CD14-positive monocyte (primary cell): Measurements from ENCODE around the gene PCGF5. TPM values are rescaled to one million over a fixed set of nuclear protein-coding genes. Genes with fewer than 3 reads are reported as not detected.

ENCODE experiments used
- DNase-seq, 3 donors: peaks; one replicate each; pipeline ENCODE4 v3.0.0-alpha.2; 2011 to 2022
- H2AFZ ChIP-seq: 2 replicates; pipeline ENCODE4 v1.6.0; 2012; ENCODE audit warnings: mild to moderate bottlenecking, low read depth, low read length, inconsistent platforms; ENCODE audit not compliant: insufficient read depth, poor library complexity, severe bottlenecking
- H3K27ac ChIP-seq, 2 donors: 1 replicate in 1 of 2; 2 replicates in 1 of 2; pipeline ENCODE4 v1.5.1; 2012 to 2013; ENCODE audit warnings: low read length in 2 of 2, control low read depth in 1 of 2, inconsistent platforms in 1 of 2, low read depth in 1 of 2, mild to moderate bottlenecking in 1 of 2
- H3K27me3 ChIP-seq, 2 donors: one replicate each; pipeline versions ENCODE4 v1.6.0 to v1.6.1; 2011 to 2013; ENCODE audit warnings: low read length in 2 of 2; ENCODE audit not compliant: control insufficient read depth in 2 of 2, insufficient read depth in 2 of 2
- H3K36me3 ChIP-seq, 2 donors: replicated peaks in 1 of 2; 1 replicate in 1 of 2; 2 replicates in 1 of 2; pipeline versions ENCODE4 v1.5.1 to v1.6.1; 2012 to 2013; ENCODE audit warnings: low read length in 2 of 2, control low read depth in 1 of 2, inconsistent platforms in 1 of 2, mild to moderate bottlenecking in 1 of 2; ENCODE audit not compliant: insufficient read depth in 2 of 2, control insufficient read depth in 1 of 2
- H3K4me1 ChIP-seq, 2 donors: 1 replicate in 1 of 2; 2 replicates in 1 of 2; pipeline versions ENCODE4 v1.5.1 to v1.6.1; 2012 to 2013; ENCODE audit warnings: low read length in 2 of 2, control low read depth in 1 of 2, inconsistent platforms in 1 of 2, mild to moderate bottlenecking in 1 of 2, moderate library complexity in 1 of 2; ENCODE audit not compliant: insufficient read depth in 2 of 2, control insufficient read depth in 1 of 2
- H3K4me2 ChIP-seq: replicated peaks from 2 replicates; pipeline ENCODE3; 2012; ENCODE audit warnings: low read length, moderate library complexity, mild to moderate bottlenecking; ENCODE audit not compliant: poor library complexity, severe bottlenecking; ENCODE audit errors: extremely low read depth
- H3K4me3 ChIP-seq, 3 experiments: fragments of 200-600 bp in 1 of 3; sonication (generic) in 1 of 3; replicated peaks in 1 of 3; 1 replicate in 2 of 3; 2 replicates in 1 of 3; pipeline ENCODE4 v1.5.1; 2011 to 2013; ENCODE audit warnings: low read length in 3 of 3, mild to moderate bottlenecking in 3 of 3, control low read depth in 2 of 3, low read depth in 2 of 3, inconsistent platforms in 1 of 3, moderate library complexity in 1 of 3
- H3K79me2 ChIP-seq: 2 replicates; pipeline ENCODE4 v1.6.0; 2012; ENCODE audit warnings: mild to moderate bottlenecking, control low read depth, inconsistent platforms, low read length, moderate library complexity; ENCODE audit not compliant: insufficient read depth
- H3K9ac ChIP-seq: 2 replicates; pipeline ENCODE4 v1.6.0; 2017; ENCODE audit warnings: low read length, mild to moderate bottlenecking; ENCODE audit not compliant: insufficient read depth, poor library complexity, severe bottlenecking
- H3K9me3 ChIP-seq, 2 donors: replicated peaks in 1 of 2; 1 replicate in 1 of 2; 2 replicates in 1 of 2; pipeline versions ENCODE4 v1.5.1 to v1.6.1; 2012 to 2013; ENCODE audit warnings: low read length in 2 of 2, control low read depth in 1 of 2; ENCODE audit not compliant: control insufficient read depth in 1 of 2, insufficient read depth in 1 of 2
- H4K20me1 ChIP-seq: 2 replicates; pipeline ENCODE4 v1.6.0; 2012; ENCODE audit warnings: mild to moderate bottlenecking, low read length, control low read depth, moderate library complexity; ENCODE audit not compliant: insufficient read depth
- H3K27ac Mint-ChIP-seq, 7 donors: one replicate each; pipeline ENCODE4 v1.8.0; 2020; ENCODE audit warnings: mild to moderate bottlenecking in 7 of 7, mixed read lengths in 7 of 7, moderate library complexity in 6 of 7, inconsistent platforms in 2 of 7
- H3K27me3 Mint-ChIP-seq, 3 donors: one replicate each; pipeline ENCODE4 v1.8.0; 2021 to 2022; ENCODE audit warnings: low read depth in 3 of 3, mild to moderate bottlenecking in 3 of 3, mixed read lengths in 3 of 3, moderate library complexity in 3 of 3, inconsistent platforms in 1 of 3
- H3K36me3 Mint-ChIP-seq, 2 donors: one replicate each; pipeline ENCODE4 v1.8.0; 2020; ENCODE audit warnings: mixed read lengths in 2 of 2, inconsistent platforms in 1 of 2, mild to moderate bottlenecking in 1 of 2
- H3K4me1 Mint-ChIP-seq: one replicate; pipeline ENCODE4 v1.8.0; 2020; ENCODE audit warnings: mild to moderate bottlenecking, mixed read lengths
- H3K4me3 Mint-ChIP-seq, 2 donors: one replicate each; pipeline ENCODE4 v1.8.0; 2020; ENCODE audit warnings: mild to moderate bottlenecking in 2 of 2, mixed read lengths in 2 of 2, moderate library complexity in 1 of 2
- H3K9me3 Mint-ChIP-seq, 7 donors: one replicate each; pipeline ENCODE4 v1.8.0; 2020 to 2022; ENCODE audit warnings: mixed read lengths in 7 of 7, mild to moderate bottlenecking in 6 of 7, moderate library complexity in 6 of 7, inconsistent platforms in 2 of 7
- CTCF ChIP-seq: fragments of 200-600 bp; IDR thresholded peaks from one replicate; pipeline ENCODE4 v1.8.0; 2022; ENCODE audit warnings: antibody characterized with exemption, mild to moderate bottlenecking
- WGBS: methylation state at CpG from one replicate; pipeline ENCODE4 v1.1.5; 2013; ENCODE audit warnings: missing lambda C conversion rate; ENCODE audit not compliant: insufficient coverage; 5-methylcytosine and 5-hydroxymethylcytosine counted together
- intact Hi-C, 2 donors: fragments of 100-400 bp; cut with micrococcal nuclease; formaldehyde crosslinking; loops; one replicate each; pipeline versions ENCODE4 v1.15.0 to v1.15.1; 2023
- polyA plus RNA-seq, 3 donors: library from polyadenylated mRNA; depleted of rRNA in 1 of 3; unstranded in 2 of 3; stranded (reverse) in 1 of 3; fragments of 300-500 nt in 2 of 3; fragments of >200 nt in 1 of 3; fragmentation: Illumina TruSeq in 2 of 3; gene quantifications; 1 replicate in 2 of 3; 2 replicates in 1 of 3; pipeline ENCODE4 v1.2.3, GENCODE V29; 2012 to 2021

The PCGF5 gene
- polyA plus RNA-seq, 3 donors, result 55.2 to 80.3 (median 58.7) TPM

DNA sequence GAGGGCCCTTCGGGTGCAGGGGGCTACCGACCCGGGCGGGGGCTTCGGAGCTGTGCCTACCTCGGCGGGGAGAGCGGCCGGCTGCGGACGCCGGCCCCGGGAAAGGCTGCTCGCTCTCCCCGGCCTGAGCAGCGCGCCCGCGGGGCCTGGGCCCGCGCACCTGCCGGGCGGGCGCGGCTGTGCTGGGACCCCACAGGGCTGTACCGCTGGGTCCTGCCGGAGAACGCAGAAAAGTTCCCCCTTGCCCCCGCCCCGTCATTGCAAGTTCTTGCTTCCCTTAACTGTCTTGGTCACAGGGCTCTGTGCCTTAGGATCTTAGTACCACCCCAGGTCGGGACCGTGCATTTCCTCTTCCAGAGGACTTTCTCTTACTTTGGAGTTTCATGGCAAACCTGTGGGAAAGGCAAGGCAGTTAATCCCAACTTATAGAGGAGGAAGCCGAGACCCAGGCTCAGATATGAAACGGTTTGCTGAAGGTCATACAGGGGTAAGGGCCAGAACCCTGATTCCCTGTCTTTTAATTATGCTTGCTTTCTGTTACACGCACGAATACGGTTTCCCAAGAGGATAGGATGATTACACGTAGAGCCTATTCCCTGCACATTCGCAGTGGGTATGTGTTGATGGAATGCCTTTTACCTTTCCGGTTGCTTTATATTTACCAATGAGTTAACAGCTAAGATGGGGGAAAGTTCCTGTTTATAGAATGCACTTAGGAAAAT lies 652 bp downstream of the PCGF5 start:
- Mint-ChIP-seq H3K4me1 (peaks cover 41% of the 10 kb centered on the region), H3K27ac (peak overlapping the region; percentile 84 to 93 (median 90)), H3K27me3 (peaks cover 0 to 5% (median 4%) of the 10 kb centered on the region in 3 donors), H3K36me3 (peaks cover 19 to 20% of the 10 kb centered on the region in 2 donors), H3K9me3 (no peaks in the 10 kb centered on the region), H3K4me3 (peak overlapping the region; percentile 90 to 97)
- Histone ChIP-seq H3K4me3 (peak overlapping the region; percentile 56 to 93 (median 77)), H3K9me3 (no peaks in the 10 kb centered on the region), H3K9ac (peak overlapping the region; percentile 99), H3K36me3 (peaks cover 10 to 19% of the 10 kb centered on the region in 2 donors), H2AFZ (peak overlapping the region; percentile 75), H3K27ac (peak overlapping the region; percentile 71 to 96), H3K4me2 (peak overlapping the region; percentile 78), H3K79me2 (peaks cover 26% of the 10 kb centered on the region), H3K4me1 (peaks cover 16 to 37% of the 10 kb centered on the region in 2 donors), H3K27me3 (no peaks in the 10 kb centered on the region), H4K20me1 (peaks cover 20% of the 10 kb centered on the region)
- intact Hi-C loops, result loop anchor here (2.0 kb wide), 3 partner anchors 22 to 58 kb away; no protein-coding TSS in a partner anchor
- under 1% methylated on average over 33 of the region's 40 CpGs for WGBS
- peak; percentile 11 for TF ChIP-seq CTCF
- DNase-seq, result peak; percentile 32 to 51 (median 42)

GRCh38 chr10:91226093-91226492 lies 5.6 kb downstream of the PCGF5 start:
- Histone ChIP-seq H2AFZ (no peak overlapping the region), H3K36me3 (peaks cover 17 to 31% of the 10 kb centered on the region in 2 donors), H3K27me3 (no peaks in the 10 kb centered on the region), H3K4me3 (no peak overlapping the region), H3K27ac (no peak overlapping the region), H3K9ac (no peak overlapping the region), H3K9me3 (no peaks in the 10 kb centered on the region), H3K4me2 (no peak overlapping the region), H4K20me1 (peaks cover 55% of the 10 kb centered on the region), H3K4me1 (peaks cover 11 to 31% of the 10 kb centered on the region in 2 donors), H3K79me2 (peaks cover 22% of the 10 kb centered on the region)
- Mint-ChIP-seq H3K4me3 (no peak overlapping the region), H3K9me3 (no peaks in the 10 kb centered on the region), H3K36me3 (peaks cover 38 to 39% of the 10 kb centered on the region in 2 donors), H3K4me1 (peaks cover 46% of the 10 kb centered on the region), H3K27ac (no peak overlapping the region), H3K27me3 (no peaks in the 10 kb centered on the region)
- no peak for DNase-seq
- intact Hi-C loops, result no loop called here
- WGBS, result 27% methylated on average over 1 of the region's 3 CpGs
- TF ChIP-seq CTCF, result no peak
